ENCODE results near the gene FNBP1. TPM values are rescaled to one million over a fixed set of nuclear protein-coding genes. Genes with fewer than 3 reads are reported as not detected.

FNBP1 gene
- total and polyA plus RNA-seq, 2 of the 8 experiments (the other 6 are each of a cell fraction or from before 2014, with no cell fraction given) = 7.2 to 40.9 TPM

DNA sequence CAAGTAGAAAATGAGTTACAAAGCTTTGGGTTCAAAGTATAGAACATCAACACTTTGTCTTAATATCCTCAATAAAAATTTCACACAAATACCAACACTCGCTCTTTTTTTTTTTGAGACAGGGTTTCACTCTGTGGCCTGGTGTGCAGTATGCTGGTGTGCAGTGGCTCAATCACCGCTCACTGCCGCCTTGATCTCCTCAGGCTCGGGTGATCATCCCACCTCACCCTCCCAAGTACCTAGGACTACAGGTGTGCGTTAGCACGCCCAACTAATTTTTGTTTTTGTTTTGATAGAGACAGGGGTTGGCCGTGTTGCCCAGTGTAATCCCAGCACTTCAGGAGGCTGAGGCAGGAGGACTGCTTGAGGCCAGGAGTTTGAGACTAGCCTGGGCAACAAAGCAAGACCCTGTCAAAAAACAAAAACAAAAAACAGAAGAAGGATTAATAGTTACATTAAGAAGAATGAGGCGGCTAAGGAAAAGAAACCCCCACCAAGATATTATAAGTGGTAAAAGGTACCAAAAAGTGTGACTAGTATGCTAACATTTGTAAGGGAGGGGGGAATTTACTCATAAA lies 20.3 kb downstream of the FNBP1 start:
- Histone ChIP-seq H3K18ac (ENCODE audit: extremely low read depth, low read length) (no peak overlapping the region), H2AFZ (ENCODE audit: low read length) (no peak overlapping the region), H3K27me3 (replicated peaks in 1 of 4; ENCODE audit: control insufficient read depth in 3 of 4, extremely low read depth in 1 of 4, insufficient read depth in 3 of 4, low read length in 3 of 4) (no peaks in the 10 kb centered on the region), H4K91ac (replicated peaks; ENCODE audit: insufficient read length, low read length) (no peak overlapping the region), H2BK20ac (ENCODE audit: low read length) (no peak overlapping the region), H3K4me2 (ENCODE audit: insufficient read depth in 1 of 2, low read depth in 2 of 2, low read length in 2 of 2) (no peak overlapping the region), H2BK5ac (ENCODE audit: low read depth, low read length) (no peak overlapping the region), H3K79me2 (ENCODE audit: control insufficient read depth in 1 of 2, insufficient read depth in 2 of 2, low read length in 2 of 2) (peaks cover 0 to 18% of the 10 kb centered on the region in 2 experiments; a peak in 1 of 4 replicates), H3K23ac (ENCODE audit: insufficient read length) (no peak overlapping the region), H2AK5ac (ENCODE audit: low read depth, low read length) (no peak overlapping the region), H2BK12ac (ENCODE audit: low read depth, low read length) (no peak overlapping the region), H3K9ac (replicated peaks in 1 of 4; ENCODE audit: extremely low read depth in 1 of 4, low read depth in 3 of 4, low read length in 3 of 4) (no peak overlapping the region), H3K4ac (replicated peaks; ENCODE audit: insufficient read length, low read depth, low read length) (no peak overlapping the region), H3K14ac (ENCODE audit: insufficient read length) (no peak overlapping the region), H3K36me3 (ENCODE audit: control insufficient read depth in 2 of 4, insufficient read depth in 4 of 4, low read length in 3 of 4) (no peaks in the 10 kb centered on the region), H4K20me1 (replicated peaks in 1 of 2; ENCODE audit: control insufficient read depth in 1 of 2, insufficient read depth in 2 of 2, low read length in 2 of 2) (no peaks in the 10 kb centered on the region), H2BK120ac (replicated peaks; ENCODE audit: low read depth, low read length) (no peak overlapping the region), H3K23me2 (ENCODE audit: low read depth, low read length) (no peaks in the 10 kb centered on the region), H3K56ac (replicated peaks; ENCODE audit: insufficient read length, low read depth, low read length) (no peak overlapping the region), H3K79me1 (ENCODE audit: low read depth, low read length) (peaks cover 3% of the 10 kb centered on the region; the same call in 1 of the 2 replicates), H3K4me3 (ENCODE audit: extremely low read depth in 1 of 4, insufficient read depth in 2 of 4, low read depth in 3 of 4, low read length in 4 of 4) (no peak overlapping the region), H2BK15ac (ENCODE audit: low read length) (no peak overlapping the region), H4K8ac (ENCODE audit: extremely low read depth, insufficient read depth, low read length) (no peak overlapping the region), H3K9me3 (ENCODE audit: insufficient read depth in 2 of 2, low read depth in 1 of 2, low read length in 1 of 2) (no peaks in the 10 kb centered on the region), H3K4me1 (replicated peaks in 1 of 4; ENCODE audit: control insufficient read depth in 3 of 4, insufficient read depth in 4 of 4, low read length in 3 of 4) (no peaks in the 10 kb centered on the region), H4K5ac (ENCODE audit: insufficient read length, low read depth, low read length) (no peak overlapping the region), H3K27ac (ENCODE audit: low read depth, low read length) (no peak overlapping the region)
- POLR2A ChIA-PET (ENCODE audit: partially characterized antibody) = interaction anchor here (1.5 kb wide), 1 partner anchor 20 kb away, joined by 3 read pairs; the partner anchor contains the start of gene FNBP1
- 78% methylated on average over 8 of the region's 8 CpGs; no CpG with 5 or more reads in 1 of the 2 experiments for WGBS, 2 experiments (ENCODE audit: extremely low coverage in 1 of 2, insufficient coverage in 1 of 2, insufficient read length in 1 of 2, insufficient replicate concordance in 2 of 2, low coverage in 1 of 2, low lambda C conversion rate in 2 of 2, missing lambda C conversion rate in 1 of 2)
- FAIRE-seq (no peak), DNase-seq (ENCODE audit: low read depth in 1 of 2, low spot score in 2 of 2) (no peak)
- CTCF ChIA-PET (ENCODE audit: partially characterized antibody) = interaction anchor here (0.8 kb wide), 1 partner anchor 20 kb away, joined by 3 read pairs; no protein-coding TSS in a partner anchor
- TF ChIP-seq TEAD4 (IDR thresholded peaks at IDR 0.05; ENCODE audit: low read depth, low read length) (no peak), CHD2 (IDR thresholded peaks at IDR 0.05; ENCODE audit: low read length) (no peak), BCL11A (IDR thresholded peaks at IDR 0.05; ENCODE audit: low read depth in 2 of 2, low read length in 2 of 2) (no peak), TBP (IDR thresholded peaks at IDR 0.05; ENCODE audit: low read depth, low read length) (no peak), MAFK (IDR thresholded peaks at IDR 0.05; ENCODE audit: low read depth, low read length) (no peak), SRF (IDR thresholded peaks at IDR 0.05; ENCODE audit: low read depth, low read length) (no peak), BRCA1 (IDR thresholded peaks at IDR 0.05; ENCODE audit: low read depth, low read length) (no peak), GABPA (IDR thresholded peaks at IDR 0.05; ENCODE audit: borderline replicate concordance, insufficient read depth, low read length) (no peak), KDM5A (IDR thresholded peaks at IDR 0.05; ENCODE audit: low read length) (no peak), NRF1 (IDR thresholded peaks at IDR 0.05; ENCODE audit: low read depth, low read length) (no peak), RXRA (IDR thresholded peaks at IDR 0.05; ENCODE audit: insufficient read depth, low read depth, low read length) (no peak), RFX5 (IDR thresholded peaks at IDR 0.05; ENCODE audit: borderline replicate concordance, low read depth, low read length) (no peak), SP4 (IDR thresholded peaks at IDR 0.05; ENCODE audit: low read length) (no peak)
- TF ChIP-seq, protein P1, sequence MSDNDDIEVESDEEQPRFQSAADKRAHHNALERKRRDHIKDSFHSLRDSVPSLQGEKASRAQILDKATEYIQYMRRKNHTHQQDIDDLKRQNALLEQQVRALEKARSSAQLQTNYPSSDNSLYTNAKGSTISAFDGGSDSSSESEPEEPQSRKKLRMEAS (IDR thresholded peaks at IDR 0.05) = no peak
